Mammary epithelial cell (primary cell): Measurements from ENCODE around the gene MAP3K7CL.

Source experiments
- EZH2 ChIP-seq: IDR thresholded peaks from 2 replicates; pipeline ENCODE4 v1.6.1; 2012; ENCODE audit warnings: low read length, inconsistent platforms, borderline replicate concordance
- TF ChIP-seq, protein P1 (sequence below), 2 donors: IDR thresholded peaks in 1 of 2; conservative IDR thresholded peaks in 1 of 2; 2 replicates each; pipeline ENCODE4 v1.5.1; 2011 to 2012; ENCODE audit warnings: inconsistent platforms in 2 of 2, low read length in 2 of 2, mild to moderate bottlenecking in 2 of 2, control low read depth in 1 of 2, low read depth in 1 of 2; ENCODE audit not compliant: insufficient read depth in 1 of 2; ENCODE audit errors: extremely low read depth in 1 of 2

DNA sequence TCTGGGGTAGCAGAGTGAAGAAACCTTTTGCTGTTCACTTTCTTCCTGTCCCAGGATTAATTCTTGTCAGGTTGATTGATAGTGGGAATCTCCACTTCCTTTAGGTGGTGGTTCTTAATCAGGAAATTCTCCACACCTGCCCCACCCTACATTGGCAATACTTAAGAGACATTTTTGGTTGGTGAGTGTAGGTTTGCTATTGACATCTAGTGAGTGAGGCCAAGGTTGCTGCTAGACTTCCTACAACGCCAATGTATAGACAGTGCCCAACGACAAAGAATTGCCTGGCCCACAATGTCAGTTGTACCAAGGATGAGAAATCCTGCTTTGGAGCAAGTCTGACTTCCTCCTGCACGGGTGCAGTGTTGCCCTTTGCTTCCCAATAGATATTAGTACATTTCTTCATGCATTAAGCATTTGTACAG lies 38.5 kb downstream of the MAP3K7CL start:
- TF ChIP-seq, protein P1, sequence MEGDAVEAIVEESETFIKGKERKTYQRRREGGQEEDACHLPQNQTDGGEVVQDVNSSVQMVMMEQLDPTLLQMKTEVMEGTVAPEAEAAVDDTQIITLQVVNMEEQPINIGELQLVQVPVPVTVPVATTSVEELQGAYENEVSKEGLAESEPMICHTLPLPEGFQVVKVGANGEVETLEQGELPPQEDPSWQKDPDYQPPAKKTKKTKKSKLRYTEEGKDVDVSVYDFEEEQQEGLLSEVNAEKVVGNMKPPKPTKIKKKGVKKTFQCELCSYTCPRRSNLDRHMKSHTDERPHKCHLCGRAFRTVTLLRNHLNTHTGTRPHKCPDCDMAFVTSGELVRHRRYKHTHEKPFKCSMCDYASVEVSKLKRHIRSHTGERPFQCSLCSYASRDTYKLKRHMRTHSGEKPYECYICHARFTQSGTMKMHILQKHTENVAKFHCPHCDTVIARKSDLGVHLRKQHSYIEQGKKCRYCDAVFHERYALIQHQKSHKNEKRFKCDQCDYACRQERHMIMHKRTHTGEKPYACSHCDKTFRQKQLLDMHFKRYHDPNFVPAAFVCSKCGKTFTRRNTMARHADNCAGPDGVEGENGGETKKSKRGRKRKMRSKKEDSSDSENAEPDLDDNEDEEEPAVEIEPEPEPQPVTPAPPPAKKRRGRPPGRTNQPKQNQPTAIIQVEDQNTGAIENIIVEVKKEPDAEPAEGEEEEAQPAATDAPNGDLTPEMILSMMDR (conservative IDR thresholded peaks at IDR 0.05 in 1 of 2, IDR thresholded peaks at IDR 0.05 in 1 of 2; ENCODE audit: extremely low read depth in 1 of 2, insufficient read depth in 1 of 2, low read depth in 1 of 2, low read length in 2 of 2): no peak
- no peak for TF ChIP-seq EZH2
